Endothelial cell (in vitro differentiated cells): ENCODE results near the gene FANCF. TPM values are rescaled to one million over a fixed set of nuclear protein-coding genes. Genes with fewer than 3 reads are reported as not detected.

Experiments used
- DNase-seq: peaks from one replicate; pipeline ENCODE4 v3.0.0; 2021; ENCODE audit warnings: low spot score
- H3K27ac Mint-ChIP-seq: one replicate; pipeline ENCODE4 v1.8.0; 2021; ENCODE audit warnings: mixed read lengths, inconsistent platforms; ENCODE audit not compliant: unreplicated experiment
- H3K27me3 Mint-ChIP-seq: one replicate; pipeline ENCODE4 v1.8.0; 2021; ENCODE audit warnings: mild to moderate bottlenecking, moderate library complexity, mixed read lengths, inconsistent platforms; ENCODE audit not compliant: unreplicated experiment
- H3K36me3 Mint-ChIP-seq: one replicate; pipeline ENCODE4 v1.8.0; 2021; ENCODE audit warnings: mild to moderate bottlenecking, low read depth, mixed read lengths, inconsistent platforms; ENCODE audit not compliant: unreplicated experiment
- H3K4me1 Mint-ChIP-seq: one replicate; pipeline ENCODE4 v1.8.0; 2021; ENCODE audit warnings: mild to moderate bottlenecking, mixed read lengths, inconsistent platforms; ENCODE audit not compliant: unreplicated experiment
- H3K4me3 Mint-ChIP-seq: one replicate; pipeline ENCODE4 v1.8.0; 2021; ENCODE audit warnings: mild to moderate bottlenecking, mixed read lengths, inconsistent platforms; ENCODE audit not compliant: unreplicated experiment
- H3K9me3 Mint-ChIP-seq: one replicate; pipeline ENCODE4 v1.8.0; 2021; ENCODE audit warnings: mixed read lengths, inconsistent platforms; ENCODE audit not compliant: unreplicated experiment
- total RNA-seq: library from RNA; stranded (reverse); fragmentation: NEBNext Ultra II Directional; extraction: Animal tissue kit (Norgen Biotek cat#: 25700); gene quantifications from one replicate; pipeline ENCODE4 v1.2.1, GENCODE V29; 2021; ENCODE audit not compliant: unreplicated experiment
- TF ChIP-seq, protein P1 (sequence below): fragments of 200-600 bp; sonication (generic); IDR thresholded peaks from one replicate; pipeline ENCODE4 v1.5.0; 2021; ENCODE audit warnings: antibody characterized with exemption; ENCODE audit not compliant: unreplicated experiment

The FANCF gene
- total RNA-seq, 1 donor from 2014 or later, result 9.3 TPM

DNA sequence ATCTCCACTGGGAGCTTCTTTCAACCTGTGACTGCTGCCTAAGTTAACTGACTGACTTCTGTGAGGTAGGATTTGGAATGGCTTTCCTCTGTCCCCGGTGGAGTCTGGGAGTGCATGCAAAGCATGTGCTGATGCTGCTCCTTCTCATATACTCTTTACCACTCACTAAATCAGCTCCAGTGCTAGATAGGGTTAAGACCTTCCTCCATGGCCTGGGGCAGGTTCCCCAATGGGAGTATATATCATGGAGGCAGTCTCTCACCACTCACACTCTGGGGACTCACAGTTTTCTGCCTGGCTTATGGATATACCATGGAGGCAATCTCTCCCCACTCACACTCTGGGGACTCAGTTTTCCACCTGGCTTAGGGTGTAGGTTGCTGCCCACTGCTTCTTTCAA is 10.1 kb upstream of the FANCF start:
- H3K9me3 Mint-ChIP-seq, result no peaks in the 10 kb centered on the region
- no peaks in the 10 kb centered on the region for H3K27me3 Mint-ChIP-seq
- H3K27ac Mint-ChIP-seq, result no peak overlapping the region
- no peaks in the 10 kb centered on the region for H3K36me3 Mint-ChIP-seq
- TF ChIP-seq, protein P1, sequence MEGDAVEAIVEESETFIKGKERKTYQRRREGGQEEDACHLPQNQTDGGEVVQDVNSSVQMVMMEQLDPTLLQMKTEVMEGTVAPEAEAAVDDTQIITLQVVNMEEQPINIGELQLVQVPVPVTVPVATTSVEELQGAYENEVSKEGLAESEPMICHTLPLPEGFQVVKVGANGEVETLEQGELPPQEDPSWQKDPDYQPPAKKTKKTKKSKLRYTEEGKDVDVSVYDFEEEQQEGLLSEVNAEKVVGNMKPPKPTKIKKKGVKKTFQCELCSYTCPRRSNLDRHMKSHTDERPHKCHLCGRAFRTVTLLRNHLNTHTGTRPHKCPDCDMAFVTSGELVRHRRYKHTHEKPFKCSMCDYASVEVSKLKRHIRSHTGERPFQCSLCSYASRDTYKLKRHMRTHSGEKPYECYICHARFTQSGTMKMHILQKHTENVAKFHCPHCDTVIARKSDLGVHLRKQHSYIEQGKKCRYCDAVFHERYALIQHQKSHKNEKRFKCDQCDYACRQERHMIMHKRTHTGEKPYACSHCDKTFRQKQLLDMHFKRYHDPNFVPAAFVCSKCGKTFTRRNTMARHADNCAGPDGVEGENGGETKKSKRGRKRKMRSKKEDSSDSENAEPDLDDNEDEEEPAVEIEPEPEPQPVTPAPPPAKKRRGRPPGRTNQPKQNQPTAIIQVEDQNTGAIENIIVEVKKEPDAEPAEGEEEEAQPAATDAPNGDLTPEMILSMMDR, result no peak
- no peak overlapping the region for H3K4me3 Mint-ChIP-seq
- H3K4me1 Mint-ChIP-seq, result no peaks in the 10 kb centered on the region
- no peak for DNase-seq

DNA sequence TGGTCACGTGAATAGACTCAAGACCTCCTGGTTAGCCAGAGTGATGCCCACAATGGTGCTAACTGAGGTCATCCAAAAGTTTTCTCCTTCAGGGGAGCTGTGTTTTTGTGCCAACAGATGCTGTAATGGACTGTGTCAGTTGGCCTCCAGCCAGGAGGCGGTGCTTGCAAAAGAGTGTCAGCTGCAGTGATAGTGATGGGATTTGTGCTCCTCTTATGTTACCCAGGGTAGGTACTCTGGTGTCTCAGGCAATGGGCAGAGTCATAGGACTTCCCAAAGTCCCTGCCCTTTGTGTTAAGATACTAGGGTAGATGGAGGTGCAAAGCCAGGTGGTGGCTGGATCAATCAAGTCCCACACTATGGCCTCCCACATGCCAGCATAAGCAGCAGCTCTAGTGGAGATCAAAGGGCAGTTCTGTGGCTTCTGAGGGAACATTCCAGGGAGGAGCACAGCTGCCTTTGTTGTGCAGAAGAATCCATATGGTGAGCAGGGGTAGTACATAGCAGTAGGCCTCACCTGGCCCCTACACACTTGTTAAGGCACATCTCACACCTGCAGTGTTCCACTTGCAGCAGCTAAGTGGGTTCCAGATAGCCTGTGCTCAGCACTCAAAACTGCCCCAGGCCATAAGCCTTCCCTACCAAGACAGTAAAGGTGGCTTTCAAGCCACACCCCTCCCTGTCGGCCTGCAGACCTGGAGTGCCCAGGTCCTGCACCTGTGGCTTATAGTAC is 9.4 kb upstream of the FANCF start:
- Mint-ChIP-seq H3K36me3 (no peaks in the 10 kb centered on the region), H3K4me3 (no peak overlapping the region), H3K27me3 (no peaks in the 10 kb centered on the region), H3K4me1 (no peaks in the 10 kb centered on the region), H3K27ac (no peak overlapping the region), H3K9me3 (no peaks in the 10 kb centered on the region)
- no peak for DNase-seq
- TF ChIP-seq, protein P1, result no peak

DNA sequence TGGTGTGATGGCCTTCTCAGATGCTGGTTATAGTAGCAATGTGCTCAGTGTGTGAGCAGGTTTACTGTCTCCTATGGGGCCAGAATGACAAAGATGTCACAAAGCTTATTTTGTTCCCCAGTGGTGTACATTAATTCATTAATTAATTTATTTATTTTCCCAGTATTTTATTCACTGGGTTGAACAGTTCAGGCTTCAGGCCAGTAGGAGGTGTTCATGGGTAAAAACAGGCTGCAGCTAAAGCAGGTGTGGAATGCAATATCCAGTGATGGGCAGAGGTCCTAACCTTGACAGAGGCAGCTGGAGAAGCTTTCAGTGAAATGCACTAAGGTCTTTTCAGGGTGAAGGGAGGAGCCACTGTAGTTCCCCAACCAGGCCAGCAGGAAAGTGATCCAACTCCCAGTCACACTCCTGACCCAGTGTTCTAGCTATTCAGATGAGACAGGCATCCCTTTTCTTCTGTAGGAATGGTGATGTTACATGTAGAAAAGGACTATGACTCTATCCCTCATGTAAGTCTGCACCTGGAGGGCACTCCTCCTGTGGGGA is 7.8 kb upstream of the FANCF start:
- Mint-ChIP-seq H3K27me3 (no peaks in the 10 kb centered on the region), H3K4me3 (no peak overlapping the region), H3K27ac (no peak overlapping the region), H3K9me3 (no peaks in the 10 kb centered on the region), H3K36me3 (no peaks in the 10 kb centered on the region), H3K4me1 (no peaks in the 10 kb centered on the region)
- no peak for DNase-seq
- TF ChIP-seq, protein P1, result peak; percentile 43

DNA sequence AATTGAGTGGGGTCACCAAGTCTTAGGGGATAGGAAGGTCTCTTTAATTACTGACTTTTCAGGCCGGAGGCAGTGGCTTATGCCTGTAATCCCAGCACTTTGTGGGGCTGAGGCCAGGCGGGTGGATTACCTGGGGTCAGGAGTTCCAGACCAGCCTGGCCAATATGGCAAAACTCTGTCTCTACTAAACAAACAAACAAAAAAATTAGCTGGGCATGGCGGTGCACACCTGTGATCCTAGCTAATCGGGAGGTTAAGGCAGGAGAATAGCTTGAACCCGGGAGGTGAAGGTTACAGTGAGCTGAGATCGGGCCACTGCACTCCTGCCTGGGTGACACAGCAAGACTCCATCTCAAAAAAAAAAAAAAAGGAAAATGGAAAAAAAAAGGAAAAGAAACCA is 1.8 kb upstream of the FANCF start:
- no peak for DNase-seq
- Mint-ChIP-seq H3K27me3 (no peaks in the 10 kb centered on the region), H3K4me3 (no peak overlapping the region), H3K36me3 (no peaks in the 10 kb centered on the region), H3K27ac (no peak overlapping the region), H3K4me1 (peaks cover 3% of the 10 kb centered on the region), H3K9me3 (no peaks in the 10 kb centered on the region)
- TF ChIP-seq, protein P1, result no peak

DNA sequence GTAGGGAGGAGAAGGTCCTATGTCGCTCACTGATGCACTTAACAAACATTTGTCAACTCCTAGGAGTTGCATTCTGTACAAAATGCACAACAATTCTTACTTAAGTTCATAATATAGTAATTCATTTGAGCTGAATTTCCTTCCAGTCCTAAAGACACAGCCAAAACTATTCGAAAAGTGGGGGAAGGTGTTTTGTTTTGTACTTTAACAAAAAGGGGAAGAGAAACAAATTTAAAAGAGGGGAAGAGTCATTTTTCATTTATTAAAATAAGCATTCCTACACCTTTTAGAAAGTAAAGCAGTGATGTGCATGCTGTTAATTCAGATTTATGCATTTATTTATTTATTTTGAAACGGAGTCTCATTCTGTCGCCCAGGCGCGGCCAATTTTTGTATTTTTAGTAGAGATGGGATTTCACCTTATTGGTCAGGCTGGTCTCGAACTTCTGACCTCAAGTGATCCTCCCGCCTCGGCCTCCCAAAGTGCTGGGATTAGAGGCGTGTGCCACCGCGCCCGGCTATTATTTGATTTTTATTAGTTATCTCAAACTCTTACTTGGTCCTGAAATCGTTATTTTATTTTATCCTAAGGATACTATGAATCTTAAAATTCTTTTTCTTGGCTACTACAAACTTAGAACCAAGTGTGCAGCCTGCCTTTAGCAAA is 1.1 kb upstream of the FANCF start:
- Mint-ChIP-seq H3K27me3 (no peaks in the 10 kb centered on the region), H3K9me3 (no peaks in the 10 kb centered on the region), H3K4me1 (peaks cover 3% of the 10 kb centered on the region), H3K36me3 (no peaks in the 10 kb centered on the region), H3K27ac (no peak overlapping the region), H3K4me3 (no peak overlapping the region)
- TF ChIP-seq, protein P1, result no peak
- no peak for DNase-seq
